MG63 (cell line): ENCODE results near the gene NAE1. TPM values are rescaled to one million over a fixed set of nuclear protein-coding genes. Genes with fewer than 3 reads are reported as not detected.
"Not testable (repeated sequence)": the region's sequence is repeated elsewhere in the genome, so short reads cannot be mapped to it uniquely, and the experiment has no call there.

Source experiments
- DNase-seq: peaks from one replicate; pipeline ENCODE4 v3.0.0-alpha.2; 2020
- H3K27me3 ChIP-seq: fragments of 250-450 bp; sonication (Bioruptor Pico); 2 replicates; pipeline ENCODE4 v1.5.1; 2020; ENCODE audit warnings: mild to moderate bottlenecking, moderate library complexity
- H3K36me3 ChIP-seq: fragments of 250-450 bp; sonication (Bioruptor Pico); 2 replicates; pipeline ENCODE4 v1.5.1; 2020; ENCODE audit warnings: mild to moderate bottlenecking, moderate library complexity
- H3K4me3 ChIP-seq: fragments of 250-450 bp; sonication (Bioruptor Pico); 2 replicates; pipeline ENCODE4 v1.5.1; 2020; ENCODE audit warnings: mild to moderate bottlenecking, moderate library complexity
- H3K9me3 ChIP-seq: fragments of 250-450 bp; sonication (Bioruptor Pico); 2 replicates; pipeline ENCODE4 v1.5.1; 2020; ENCODE audit warnings: mild to moderate bottlenecking, moderate library complexity
- total RNA-seq: library from RNA; depleted of rRNA; stranded (reverse); fragments of >200 nt; shearing (Covaris generic); gene quantifications from 2 replicates; pipeline ENCODE4 v1.2.3, GENCODE V29; 2014; ENCODE audit warnings: low replicate concordance

NAE1 gene
- total RNA-seq, 1 experiment from 2014 or later, result 96.2 TPM

DNA sequence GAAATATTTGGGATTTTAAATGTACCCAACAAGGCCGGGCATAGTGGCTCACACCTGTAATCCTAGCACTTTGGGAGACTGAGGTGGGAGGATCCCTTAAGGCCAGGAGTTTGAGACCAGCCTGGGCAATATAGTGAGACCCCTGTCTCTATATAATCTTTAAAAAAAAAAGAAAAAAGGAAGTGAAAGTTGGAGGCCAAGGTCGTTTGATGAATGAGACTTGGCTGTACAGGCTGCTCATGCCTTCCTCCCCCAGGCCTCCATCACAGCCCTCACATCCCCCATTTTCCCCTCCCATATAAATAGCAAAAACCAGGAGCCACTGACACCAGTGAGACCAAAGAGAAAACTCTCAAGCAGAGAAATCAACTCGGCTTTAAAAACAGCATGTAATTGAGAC, 10.1 kb upstream of the NAE1 start:
- no peaks in the 10 kb centered on the region for H3K9me3 ChIP-seq
- H3K4me3 ChIP-seq, result no peak overlapping the region
- no peaks in the 10 kb centered on the region for H3K27me3 ChIP-seq
- no peaks in the 10 kb centered on the region for H3K36me3 ChIP-seq
- no peak for DNase-seq

GRCh38 chr16:66834746-66835145, 4.0 kb upstream of the NAE1 start:
- DNase-seq, result no peak
- no peaks in the 10 kb centered on the region for H3K27me3 ChIP-seq
- no peaks in the 10 kb centered on the region for H3K9me3 ChIP-seq
- no peaks in the 10 kb centered on the region for H3K36me3 ChIP-seq
- no peak overlapping the region for H3K4me3 ChIP-seq

GRCh38 chr16:66832661-66833305, 2.0 kb upstream of the NAE1 start:
- H3K4me3 ChIP-seq, result no peak overlapping the region
- no peaks in the 10 kb centered on the region for H3K27me3 ChIP-seq
- no peak for DNase-seq
- peaks cover 2% of the 10 kb centered on the region for H3K36me3 ChIP-seq
- H3K9me3 ChIP-seq, result no peaks in the 10 kb centered on the region

- Histone ChIP-seq H3K4me3 (no peak overlapping the region), H3K27me3 (no peaks in the 10 kb centered on the region), H3K9me3 (no peaks in the 10 kb centered on the region), H3K36me3 (peaks cover 5% of the 10 kb centered on the region)
- DNase-seq, result no peak
These were observed 1.4 kb upstream of the NAE1 start for GRCh38 chr16:66832190-66832589.

DNA sequence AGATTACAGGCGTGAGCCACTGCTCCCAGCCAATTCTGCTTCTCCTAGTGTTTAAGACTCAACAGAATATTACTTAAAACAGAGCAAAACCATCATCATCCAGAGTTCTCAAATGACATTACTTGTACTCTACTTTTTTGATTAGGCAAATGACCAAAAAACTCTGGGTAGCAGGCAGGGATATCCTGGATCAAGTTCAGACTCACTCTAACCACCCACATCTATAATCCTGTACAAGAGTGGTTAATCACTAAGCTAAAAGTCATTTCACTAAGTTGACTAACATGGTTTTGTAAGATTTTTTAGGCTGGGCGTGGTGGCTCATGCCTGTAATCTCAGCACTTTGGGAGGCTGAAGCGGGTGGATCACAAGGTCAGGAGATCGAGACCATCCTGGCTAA, 6.8 kb downstream of the NAE1 start:
- H3K36me3 ChIP-seq, result peaks cover 31% of the 10 kb centered on the region
- no peak for DNase-seq
- H3K4me3 ChIP-seq, result no peak overlapping the region
- no peaks in the 10 kb centered on the region for H3K9me3 ChIP-seq
- H3K27me3 ChIP-seq, result no peaks in the 10 kb centered on the region

DNA sequence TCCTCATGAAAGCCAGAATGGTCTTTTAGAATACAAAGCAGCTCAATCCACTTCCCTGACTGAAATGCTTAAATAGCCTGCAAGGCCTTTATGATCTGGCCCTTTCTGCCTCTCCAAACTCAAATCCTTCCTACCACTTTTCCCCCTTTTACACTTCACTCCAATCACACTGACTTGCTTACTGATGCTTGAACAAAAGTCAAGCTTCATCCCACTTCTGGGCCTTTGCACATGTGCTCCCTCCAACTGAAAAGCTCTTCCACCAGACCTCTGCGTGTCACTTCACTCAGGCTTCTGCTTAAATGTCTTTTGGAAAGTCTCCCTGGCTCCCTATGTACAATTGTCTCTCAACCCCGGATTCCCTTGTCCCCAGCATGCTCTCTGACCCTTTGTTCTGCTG, 16.0 kb downstream of the NAE1 start:
- DNase-seq, result no peak
- Histone ChIP-seq H3K9me3 (no peaks in the 10 kb centered on the region), H3K4me3 (no peak overlapping the region), H3K27me3 (no peaks in the 10 kb centered on the region), H3K36me3 (peaks cover 46% of the 10 kb centered on the region)

DNA sequence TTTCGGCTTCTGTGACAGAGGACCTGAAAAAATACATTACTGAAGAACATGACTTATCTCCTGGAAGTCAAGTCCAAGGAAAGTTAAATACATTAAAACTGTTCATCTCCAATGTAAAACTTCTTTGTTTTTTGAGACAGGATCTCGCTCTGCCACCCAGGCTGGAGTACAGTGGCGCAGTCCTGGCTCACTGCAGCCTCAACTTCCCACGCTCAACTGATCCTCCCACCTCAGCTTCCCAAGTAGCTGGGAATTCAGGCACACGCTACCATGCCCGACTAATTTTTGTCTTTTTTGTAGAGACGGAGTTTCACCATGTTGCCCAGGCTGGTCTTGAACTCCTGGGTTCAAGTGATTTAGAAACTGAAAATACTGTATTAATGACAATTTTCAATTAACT, 19.7 kb downstream of the NAE1 start:
- Histone ChIP-seq H3K4me3 (no peak overlapping the region), H3K9me3 (no peaks in the 10 kb centered on the region), H3K36me3 (peaks cover 29% of the 10 kb centered on the region), H3K27me3 (no peaks in the 10 kb centered on the region)
- DNase-seq, result no peak

DNA sequence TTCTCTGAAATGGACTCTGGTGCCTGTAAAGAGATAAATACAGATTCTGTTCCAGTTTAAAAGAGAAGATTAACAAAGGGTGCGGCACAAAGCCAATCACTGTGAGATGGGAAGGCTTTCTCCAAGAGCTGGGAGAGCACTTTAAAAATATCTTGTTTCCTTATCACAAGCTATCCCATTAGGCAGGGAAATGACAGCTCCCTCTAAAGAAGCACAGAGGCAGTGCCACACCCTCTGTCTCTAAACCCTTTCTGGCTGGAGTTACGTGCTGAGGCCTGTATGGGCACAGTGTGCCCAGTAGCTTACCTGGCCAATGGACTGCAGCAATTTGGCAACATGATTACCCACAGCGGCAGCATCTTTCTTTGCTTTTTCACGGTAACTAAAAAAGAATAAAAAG, 20.4 kb downstream of the NAE1 start:
- no peak for DNase-seq
- Histone ChIP-seq H3K36me3 (peaks cover 26% of the 10 kb centered on the region), H3K27me3 (no peaks in the 10 kb centered on the region), H3K9me3 (no peaks in the 10 kb centered on the region), H3K4me3 (no peak overlapping the region)

- Histone ChIP-seq H3K4me3 (no peak overlapping the region), H3K36me3 (peaks cover 26% of the 10 kb centered on the region), H3K9me3 (no peaks in the 10 kb centered on the region), H3K27me3 (no peaks in the 10 kb centered on the region)
- no peak for DNase-seq
These were observed 21.0 kb downstream of the NAE1 start for GRCh38 chr16:66809765-66810164.

- H3K27me3 ChIP-seq, result no peaks in the 10 kb centered on the region
- H3K36me3 ChIP-seq, result peaks cover 6% of the 10 kb centered on the region
- H3K4me3 ChIP-seq, result no peak overlapping the region
- DNase-seq, result no peak
- H3K9me3 ChIP-seq, result no peaks in the 10 kb centered on the region
These were observed 28.6 kb downstream of the NAE1 start for GRCh38 chr16:66802159-66802558.

- no peak for DNase-seq
- no peaks in the 10 kb centered on the region for H3K27me3 ChIP-seq
These were observed 29.3 kb downstream of the NAE1 start, which contains the start of gene TERB1 for GRCh38 chr16:66801320-66802105. Gene TERB1, minus strand, starts transcription at chr16:66801584. Its CDS starts 4,786 bp downstream, at chr16:66796798.

GRCh38 chr16:66800856-66801255, 29.9 kb downstream of the NAE1 start:
- Histone ChIP-seq H3K9me3 (no peaks in the 10 kb centered on the region), H3K4me3 (no peak overlapping the region), H3K27me3 (no peaks in the 10 kb centered on the region), H3K36me3 (peaks cover 3% of the 10 kb centered on the region)
- DNase-seq, result no peak

More at GRCh38 chr16:66801320-66802105, 29.3 kb downstream of the NAE1 start, which contains the start of gene TERB1:
- peaks cover 4% of the 10 kb centered on the region for H3K36me3 ChIP-seq
- H3K4me3 ChIP-seq, result no peak within 1 kb of the TSS
- H3K9me3 ChIP-seq, result no peaks in the 10 kb centered on the region

- no peaks in the 10 kb centered on the region for H3K9me3 ChIP-seq
- no peaks in the 10 kb centered on the region for H3K36me3 ChIP-seq
- H3K27me3 ChIP-seq, result no peaks in the 10 kb centered on the region
- no peak overlapping the region for H3K4me3 ChIP-seq
- DNase-seq, result peak; percentile 53
These were observed 32.6 kb downstream of the NAE1 start for GRCh38 chr16:66798161-66798560.

DNA sequence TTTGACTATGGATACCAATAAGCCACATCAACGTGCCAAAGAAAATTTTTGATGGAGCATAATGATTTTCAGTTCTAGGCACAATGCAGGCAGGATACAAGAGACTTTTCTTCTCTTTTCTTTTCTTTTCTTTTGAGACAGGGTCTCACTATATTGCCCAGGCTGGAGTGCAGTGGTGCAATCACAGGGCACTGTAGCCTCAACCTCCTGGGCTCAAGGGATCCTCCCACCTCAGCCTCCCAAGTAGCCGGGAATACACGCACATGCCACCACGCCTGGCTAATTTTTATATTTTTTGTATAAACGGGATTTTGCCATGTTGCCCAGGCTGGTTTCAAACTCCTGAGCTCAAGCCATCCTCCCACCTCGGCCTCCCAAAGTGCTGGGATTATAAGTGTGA, 36.8 kb downstream of the NAE1 start:
- H3K4me3 ChIP-seq, H3K9me3 ChIP-seq, DNase-seq, H3K36me3 ChIP-seq, H3K27me3 ChIP-seq: not testable (repeated sequence)

GRCh38 chr16:66790130-66790733, 40.5 kb downstream of the NAE1 start:
- H3K27me3 ChIP-seq, result no peaks in the 10 kb centered on the region; the same call in 1 of the 2 replicates
- H3K4me3 ChIP-seq, result no peak overlapping the region
- no peaks in the 10 kb centered on the region for H3K9me3 ChIP-seq
- H3K36me3 ChIP-seq, result no peaks in the 10 kb centered on the region
- no peak for DNase-seq

- Histone ChIP-seq H3K9me3 (no peaks in the 10 kb centered on the region), H3K27me3 (no peaks in the 10 kb centered on the region; the same call in 1 of the 2 replicates)
These were observed 43.3 kb downstream of the NAE1 start for GRCh38 chr16:66787427-66787826.

DNA sequence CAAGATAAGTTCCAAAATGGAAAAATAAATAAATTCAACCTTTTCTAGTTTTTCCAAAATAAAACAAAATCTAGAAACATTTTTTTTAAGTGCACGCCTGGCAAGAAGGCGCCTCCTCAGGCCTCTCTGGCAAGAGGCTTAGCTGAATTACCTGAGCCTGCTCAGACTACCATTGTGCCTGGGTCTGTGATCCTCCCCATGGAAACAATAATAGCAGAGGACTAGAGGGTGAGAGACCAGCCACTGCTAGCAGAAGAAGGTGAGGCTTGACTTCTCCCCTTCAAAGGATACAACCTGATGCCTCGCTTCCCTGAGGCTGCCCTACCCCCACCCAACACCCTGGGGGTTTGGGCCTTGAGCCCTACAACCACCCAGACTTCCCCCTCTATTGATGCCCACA, 44.2 kb downstream of the NAE1 start:
- Histone ChIP-seq H3K4me3 (no peak overlapping the region), H3K27me3 (no peaks in the 10 kb centered on the region; the same call in 1 of the 2 replicates), H3K36me3 (no peaks in the 10 kb centered on the region), H3K9me3 (no peaks in the 10 kb centered on the region)
- DNase-seq, result no peak

More at GRCh38 chr16:66787427-66787826, 43.3 kb downstream of the NAE1 start:
- Histone ChIP-seq H3K4me3 (no peak overlapping the region), H3K36me3 (no peaks in the 10 kb centered on the region)
- DNase-seq, result no peak
